Endothelial cell of umbilical vein (primary cell): ENCODE measurements around the gene CFTR. TPM values are rescaled to one million over a fixed set of nuclear protein-coding genes. Genes with fewer than 3 reads are reported as not detected.

Experiments used
- BruUV-seq: library from RNA; stranded (reverse); fragments of 400-500 nt; replicated peaks from 2 replicates; lab custom pipeline; 2021; lab: Mats Ljungman, UMichigan
- CTCF ChIA-PET: fragments of 300-600, 350-600 bp; sonication (Branson Sonifier 250); formaldehyde crosslinking; loops from one replicate; lab custom pipeline; 2021; ENCODE audit warnings: antibody characterized with exemption, inconsistent platforms; lab: Charles Lee
- POLR2A ChIA-PET: fragments of 300-600, 350-600 bp; sonication (Branson Sonifier 250); formaldehyde crosslinking; loops from one replicate; lab custom pipeline; 2021; ENCODE audit warnings: antibody characterized with exemption, inconsistent platforms; lab: Charles Lee
- DNase-seq: peaks from one replicate; pipeline ENCODE4 v3.0.0-alpha.2; 2011; ENCODE audit warnings: low read depth, low spot score
- FAIRE-seq: peaks from 2 replicates; lab custom pipeline; 2011; peaks lifted over from hg19 to GRCh38; lab: Jason Lieb, UNC
- H2AFZ ChIP-seq: 2 replicates; pipeline ENCODE4 v1.6.0; 2012; ENCODE audit warnings: low read depth, low read length, control low read depth, inconsistent platforms
- H3K27ac ChIP-seq: 2 replicates; pipeline ENCODE4 v1.5.1; 2011; ENCODE audit warnings: low read depth, mild to moderate bottlenecking, control low read depth, low read length, moderate library complexity; ENCODE audit not compliant: insufficient read depth
- H3K27me3 ChIP-seq, 2 experiments: 2 replicates each; pipeline versions ENCODE4 v1.6.0 to v1.6.1; 2011; ENCODE audit warnings: low read length in 2 of 2, mixed read lengths in 1 of 2; ENCODE audit not compliant: control insufficient read depth in 2 of 2, insufficient read depth in 2 of 2
- H3K36me3 ChIP-seq, 2 experiments: 2 replicates in 1 of 2; 3 replicates in 1 of 2; pipeline ENCODE4 v1.5.1; 2011; ENCODE audit warnings: low read length in 2 of 2, mild to moderate bottlenecking in 1 of 2, moderate library complexity in 1 of 2; ENCODE audit not compliant: control insufficient read depth in 2 of 2, insufficient read depth in 2 of 2; ENCODE audit errors: extremely low read depth in 1 of 2
- H3K4me1 ChIP-seq: 3 replicates; pipeline ENCODE4 v1.5.1; 2011; ENCODE audit warnings: mild to moderate bottlenecking, low read length; ENCODE audit not compliant: control insufficient read depth, insufficient read depth; ENCODE audit errors: extremely low read depth
- H3K4me2 ChIP-seq: 2 replicates; pipeline ENCODE4 v1.6.1; 2011; ENCODE audit warnings: low read length, control low read depth, mixed read lengths; ENCODE audit not compliant: insufficient read depth
- H3K4me3 ChIP-seq, 3 experiments: fragments of 200-600 bp in 1 of 3; sonication (generic), shearing (Covaris generic) in 1 of 3; replicated peaks in 1 of 3; 2 replicates each; pipeline ENCODE4 v1.5.1; 2011 to 2016; ENCODE audit warnings: control low read depth in 3 of 3, low read length in 3 of 3, mild to moderate bottlenecking in 2 of 3, inconsistent platforms in 1 of 3, low read depth in 1 of 3, moderate library complexity in 1 of 3; ENCODE audit not compliant: insufficient read depth in 1 of 3
- H3K79me2 ChIP-seq: 2 replicates; pipeline ENCODE4 v1.6.0; 2012; ENCODE audit warnings: low read length, inconsistent platforms; ENCODE audit not compliant: control insufficient read depth, insufficient read depth
- H3K9ac ChIP-seq: replicated peaks from 2 replicates; pipeline ENCODE3; 2011; ENCODE audit warnings: low read length, control low read depth; ENCODE audit not compliant: insufficient read depth; ENCODE audit errors: extremely low read depth
- H3K9me1 ChIP-seq: replicated peaks from 3 replicates; pipeline ENCODE4 v1.6.0; 2011; ENCODE audit warnings: mild to moderate bottlenecking, low read length; ENCODE audit not compliant: control insufficient read depth, insufficient read depth; ENCODE audit errors: extremely low read depth
- H3K9me3 ChIP-seq: replicated peaks from 2 replicates; pipeline ENCODE4 v1.5.1; 2012; ENCODE audit warnings: low read length, inconsistent platforms; ENCODE audit not compliant: control insufficient read depth, insufficient read depth
- H4K20me1 ChIP-seq: replicated peaks from 2 replicates; pipeline ENCODE3; 2011; ENCODE audit warnings: mild to moderate bottlenecking, low read length; ENCODE audit not compliant: control insufficient read depth, insufficient read depth; ENCODE audit errors: extremely low read depth
- CTCF ChIP-seq, 2 donors: IDR thresholded peaks; 1 replicate in 1 of 2; 2 replicates in 1 of 2; pipeline ENCODE4 v1.5.1; 2011; ENCODE audit warnings: low read length in 2 of 2, mild to moderate bottlenecking in 2 of 2, moderate library complexity in 2 of 2, control low read depth in 1 of 2, inconsistent platforms in 1 of 2, low read depth in 1 of 2; ENCODE audit not compliant: insufficient read depth in 1 of 2; ENCODE audit errors: extremely low read depth in 1 of 2
- EZH2 ChIP-seq: IDR thresholded peaks from 2 replicates; pipeline ENCODE4 v1.6.1; 2012; ENCODE audit warnings: borderline replicate concordance, low read depth, mild to moderate bottlenecking, moderate library complexity, low read length, inconsistent platforms; ENCODE audit not compliant: severe bottlenecking
- FOS ChIP-seq: IDR thresholded peaks from 2 replicates; pipeline ENCODE4 v1.6.1; 2011; ENCODE audit warnings: mild to moderate bottlenecking, low read length, moderate library complexity, borderline replicate concordance; ENCODE audit not compliant: insufficient read depth
- GATA2 ChIP-seq: IDR thresholded peaks from 2 replicates; pipeline ENCODE4 v1.7.0; 2011; ENCODE audit warnings: low read depth, mild to moderate bottlenecking, moderate library complexity, mixed read lengths, low read length; ENCODE audit not compliant: insufficient read length, insufficient read depth
- JUN ChIP-seq: IDR thresholded peaks from 2 replicates; pipeline ENCODE4 v1.6.1; 2011; ENCODE audit warnings: borderline replicate concordance, low read depth; ENCODE audit not compliant: insufficient read length, insufficient read depth
- MYC ChIP-seq: IDR thresholded peaks from one replicate; pipeline ENCODE4 v1.6.1; 2011; ENCODE audit warnings: mild to moderate bottlenecking, low read depth, low read length
- POLR2A ChIP-seq: IDR thresholded peaks from 2 replicates; pipeline ENCODE4 v1.6.1; 2012; ENCODE audit warnings: low read depth, mild to moderate bottlenecking, control low read depth, low read length
- POLR2AphosphoS5 ChIP-seq: IDR thresholded peaks from 2 replicates; pipeline ENCODE4 v1.6.1; 2012; ENCODE audit warnings: low read depth, mild to moderate bottlenecking, control low read depth, low read length, moderate library complexity; ENCODE audit not compliant: insufficient read depth
- dilution Hi-C: fragments of 300-500 bp; cut with MboI; formaldehyde crosslinking; loops from one replicate; pipeline ENCODE4 v1.15.0; 2019; ENCODE audit warnings: low sequenced_read_pairs; ENCODE audit not compliant: extremely low pct_ligation_motif_present
- intact Hi-C: fragments of 100-400 bp; cut with micrococcal nuclease; formaldehyde crosslinking; loops from one replicate; pipeline ENCODE4 v1.10.0; 2022
- polyA plus RNA-seq, 4 experiments: library from polyadenylated mRNA; depleted of rRNA in 3 of 4; stranded (reverse) in 3 of 4; unstranded in 1 of 4; fragments of >200 nt; gene quantifications; 2 replicates each; pipeline versions ENCODE4 v1.2.1 to v1.2.3, GENCODE V29; 2011 to 2012; ENCODE audit warnings: missing spikeins in 1 of 4
- total RNA-seq: library from RNA; stranded (reverse); gene quantifications from 2 replicates; pipeline ENCODE4 v1.2.3, GENCODE V29; 2021
- TF ChIP-seq, protein P1 (sequence below): IDR thresholded peaks from 2 replicates; pipeline ENCODE4 v1.6.1; 2011; ENCODE audit not compliant: insufficient read depth, insufficient read length

The CFTR gene
- total and polyA plus RNA-seq, 2 donors (not counting 3 experiments of a cell fraction or from before 2014, with no cell fraction given): 0.03 TPM; not detected in 1

DNA sequence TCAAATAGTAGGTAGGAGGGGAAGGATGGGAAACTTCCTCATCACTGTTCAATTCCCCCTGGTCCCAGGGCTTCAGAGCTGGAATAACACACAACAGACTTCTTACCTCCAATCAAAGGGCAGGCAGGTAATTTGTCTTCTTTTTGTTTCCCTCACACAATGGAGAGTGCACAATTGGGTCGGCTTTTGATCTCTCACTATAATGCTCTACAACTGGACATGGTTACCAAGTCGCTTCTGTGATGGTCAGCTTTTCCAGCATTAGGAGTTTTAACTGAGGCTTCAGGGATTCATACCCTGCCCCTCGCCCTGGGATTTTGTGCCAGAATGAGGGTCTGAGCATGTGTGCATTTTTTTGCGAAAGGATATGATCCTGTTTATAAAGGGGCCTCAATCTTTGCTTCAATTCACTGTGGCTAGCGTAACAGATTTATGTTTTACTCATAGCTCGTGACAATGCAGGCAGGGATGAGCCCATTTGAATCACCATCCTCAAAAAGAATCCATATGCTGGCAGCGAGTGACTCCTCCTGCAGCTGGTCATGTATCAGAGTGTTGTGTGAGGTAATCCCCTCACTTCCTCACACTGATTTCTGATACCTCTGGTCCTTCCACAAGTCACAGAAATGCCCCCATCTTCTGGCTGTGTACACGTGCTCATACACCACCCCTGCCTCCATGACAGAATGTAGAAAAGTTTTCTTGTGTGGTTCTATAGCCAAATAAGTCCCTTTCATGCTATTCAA lies 203.8 kb downstream of the CFTR start:
- Histone ChIP-seq H3K27me3 (peaks cover 10 to 27% of the 10 kb centered on the region in 2 experiments), H3K9me3 (no peaks in the 10 kb centered on the region), H4K20me1 (no peaks in the 10 kb centered on the region), H3K36me3 (no peaks in the 10 kb centered on the region), H3K4me1 (no peaks in the 10 kb centered on the region), H3K9ac (no peak overlapping the region), H3K9me1 (no peaks in the 10 kb centered on the region), H3K4me3 (no peak overlapping the region), H2AFZ (no peak overlapping the region), H3K4me2 (no peak overlapping the region), H3K27ac (no peak overlapping the region), H3K79me2 (no peaks in the 10 kb centered on the region)
- FAIRE-seq (no peak), DNase-seq (no peak)
- intact Hi-C loops: no loop called here
- ChIA-PET CTCF (interaction anchor here (0.8 to 0.9 kb wide), 2 partner anchors 32 to 225 kb away, joined by 3 to 4 read pairs; no protein-coding TSS in a partner anchor), POLR2A (no interaction called here)
- BruUV-seq: no TSS peak
- dilution Hi-C loops: no loop called here
- TF ChIP-seq FOS (no peak), POLR2AphosphoS5 (no peak), MYC (no peak), JUN (no peak), CTCF (IDR thresholded peaks at IDR 0.05; ENCODE audit: extremely low read depth in 1 of 2, insufficient read depth in 1 of 2, low read depth in 1 of 2, low read length in 2 of 2) (no peak), POLR2A (no peak), EZH2 (no peak), GATA2 (no peak)
- TF ChIP-seq, protein P1, sequence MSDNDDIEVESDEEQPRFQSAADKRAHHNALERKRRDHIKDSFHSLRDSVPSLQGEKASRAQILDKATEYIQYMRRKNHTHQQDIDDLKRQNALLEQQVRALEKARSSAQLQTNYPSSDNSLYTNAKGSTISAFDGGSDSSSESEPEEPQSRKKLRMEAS: no peak
